ENCODE measurements around the gene ZFP2.
"Not testable (repeated sequence)": the region's sequence is repeated elsewhere in the genome, so short reads cannot be mapped to it uniquely, and the experiment has no call there.

The ZFP2 gene

DNA sequence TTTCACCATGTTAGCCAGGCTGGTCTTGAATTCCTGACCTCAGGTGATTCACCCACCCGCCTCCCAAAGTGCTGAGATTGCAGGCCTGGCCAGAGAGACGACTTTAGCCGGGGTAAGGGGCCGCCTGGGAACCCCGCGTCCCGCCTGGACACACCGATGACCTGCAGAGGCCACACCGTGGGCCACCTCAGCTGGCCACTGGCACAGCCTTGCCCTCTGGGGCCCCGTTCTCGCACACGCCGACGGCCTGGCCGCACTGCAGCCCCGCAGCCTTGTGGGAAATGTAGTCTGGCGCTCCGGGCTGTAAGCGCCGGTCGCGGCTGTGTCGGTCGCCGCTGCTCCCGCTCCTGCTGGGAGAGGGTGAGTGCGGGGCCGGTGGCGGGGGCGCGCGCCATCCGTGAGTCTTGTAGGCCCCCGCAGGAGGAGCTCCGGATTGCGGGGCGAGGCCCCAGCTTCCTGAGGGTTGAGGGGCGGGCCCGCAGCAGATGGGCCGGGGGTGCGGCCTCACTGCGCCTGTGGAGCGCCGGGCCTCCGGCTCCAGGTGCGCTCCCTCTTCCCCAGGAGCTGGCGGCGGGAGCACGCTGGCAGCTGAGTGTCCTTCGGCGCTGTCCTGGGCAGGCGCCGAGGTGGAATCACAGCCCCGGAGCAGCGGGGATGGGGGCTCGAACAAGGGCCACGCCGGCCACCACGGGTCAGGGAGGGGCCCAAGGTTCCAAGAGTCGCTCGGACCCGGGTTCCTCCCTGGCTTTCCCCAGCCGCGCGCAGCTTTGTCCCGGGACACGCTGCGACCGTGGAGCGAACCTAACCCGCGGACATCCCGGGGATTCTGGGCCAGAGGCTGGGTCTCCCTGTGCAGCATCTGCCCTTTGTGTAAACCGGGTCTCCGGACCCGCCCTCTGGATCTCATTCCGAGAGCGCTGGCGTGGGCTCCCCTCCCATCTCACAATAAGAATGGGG lies at the start of gene ZFP2:
Gene ZFP2 (plus strand): TSS at position 299 of the 957 bp plus-strand sequence. CDS start 35,401 bp downstream, outside the sequence.
- DNase-seq: no peak

DNA sequence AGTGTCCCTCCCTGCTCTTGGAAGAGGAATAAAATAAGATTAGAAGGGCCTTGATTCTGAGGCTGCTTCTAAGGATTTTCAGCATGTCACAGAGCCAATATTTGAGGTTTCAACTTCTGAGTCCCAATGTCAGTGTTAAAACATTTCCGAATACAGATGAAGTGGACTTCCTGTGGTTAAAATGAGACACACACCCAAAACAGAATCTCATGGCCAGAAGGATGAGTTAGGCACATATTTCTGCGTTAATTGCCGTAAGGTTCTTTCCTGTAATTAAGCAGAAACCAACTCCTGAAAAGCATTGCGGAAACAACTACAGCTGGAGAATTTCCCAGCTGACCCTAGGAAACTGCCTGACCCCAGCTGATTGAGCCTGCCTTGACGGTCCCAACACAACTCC lies 46.4 kb upstream of the ZFP2 start:
- no peak for DNase-seq

DNA sequence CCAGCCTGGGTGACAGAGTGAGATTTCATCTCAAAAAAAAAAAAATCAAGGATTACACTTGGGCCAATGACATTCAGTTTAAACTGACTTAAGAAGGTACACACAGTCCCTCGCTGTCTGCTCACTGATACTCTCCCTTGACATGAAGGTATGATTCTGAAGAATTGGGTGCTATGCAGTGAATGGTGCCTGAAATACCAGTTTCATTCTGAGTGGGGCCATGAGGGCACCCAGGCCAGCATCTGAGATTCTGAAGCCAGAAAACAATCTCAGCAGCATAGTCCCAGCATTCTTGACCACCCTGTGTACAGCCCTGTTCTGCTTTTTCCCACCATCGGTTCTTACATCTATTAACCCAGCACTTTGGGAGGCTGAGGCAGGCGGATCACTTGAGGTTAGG lies 43.8 kb upstream of the ZFP2 start:
- DNase-seq: no peak

DNA sequence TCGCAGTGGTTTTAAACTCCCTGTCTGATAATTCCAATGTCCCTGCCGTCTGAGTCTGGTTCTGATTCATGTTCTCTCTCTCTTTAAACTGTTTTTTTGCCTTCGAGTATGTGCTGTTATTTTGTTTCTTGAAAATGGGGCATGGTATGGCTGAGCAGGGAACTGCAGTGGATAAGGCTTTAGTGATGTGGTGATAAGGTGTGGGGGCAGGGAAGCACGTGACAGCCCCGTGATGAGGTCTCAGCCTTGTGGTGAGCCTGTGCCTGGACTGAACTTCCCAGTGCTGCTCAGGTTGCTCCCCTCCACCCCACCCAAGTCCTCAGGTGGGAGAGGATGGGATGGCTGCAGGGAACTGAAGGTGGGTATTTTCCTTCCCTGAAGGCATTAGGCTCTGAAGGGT lies 41.4 kb upstream of the ZFP2 start:
- DNase-seq: no peak

- DNase-seq: peak; percentile 91
These were observed 35.8 kb upstream of the ZFP2 start, which contains the start of gene ZNF354B for GRCh38 chr5:178859625-178860521. TSS of gene ZNF354B (plus strand) at chr5:178859953. CDS start at chr5:178861048, 1,095 bp downstream.

DNA sequence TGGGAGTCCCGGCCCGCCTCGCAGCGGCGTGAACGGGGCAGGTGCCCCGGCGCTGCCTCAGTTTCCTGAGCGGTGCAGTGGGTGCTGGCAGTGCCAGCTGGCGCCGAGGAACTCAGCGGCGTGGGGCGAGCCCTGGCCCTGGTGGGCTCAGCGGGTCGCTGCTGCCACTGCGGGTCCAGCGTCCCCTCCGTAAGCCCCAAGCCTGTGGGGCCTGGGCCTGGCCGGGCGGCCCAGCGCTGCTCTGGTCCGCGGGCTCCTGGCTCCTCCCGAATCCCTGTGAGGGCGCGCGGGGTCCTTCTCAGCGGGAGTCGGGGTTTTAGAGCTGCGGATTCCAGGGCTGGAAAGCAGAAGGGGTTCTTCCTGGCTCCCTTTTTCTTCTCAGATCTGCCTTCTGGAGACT lies 35.1 kb upstream of the ZFP2 start:
- DNase-seq: not testable (repeated sequence)

- no peak for DNase-seq
These were observed 34.1 kb upstream of the ZFP2 start for GRCh38 chr5:178861627-178862026.

DNA sequence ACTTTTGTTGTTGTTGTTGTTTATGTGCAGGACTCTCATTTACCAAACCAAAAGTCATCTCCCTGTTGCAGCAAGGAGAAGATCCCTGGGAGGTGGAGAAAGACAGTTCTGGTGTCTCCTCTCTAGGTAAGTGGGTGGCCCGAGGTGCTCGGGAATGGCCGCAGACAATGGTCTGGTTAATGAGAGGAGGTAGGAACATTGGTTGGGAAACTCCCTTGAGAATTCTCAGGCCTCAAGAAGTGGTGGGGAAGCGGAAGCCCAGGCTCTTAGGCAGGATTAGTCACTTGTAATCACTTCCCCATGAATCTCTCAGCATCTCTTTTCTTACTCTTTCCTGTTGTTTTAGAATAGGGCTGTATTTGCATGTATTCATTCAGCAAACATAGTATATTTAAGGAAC lies 28.8 kb upstream of the ZFP2 start:
- DNase-seq: no peak

DNA sequence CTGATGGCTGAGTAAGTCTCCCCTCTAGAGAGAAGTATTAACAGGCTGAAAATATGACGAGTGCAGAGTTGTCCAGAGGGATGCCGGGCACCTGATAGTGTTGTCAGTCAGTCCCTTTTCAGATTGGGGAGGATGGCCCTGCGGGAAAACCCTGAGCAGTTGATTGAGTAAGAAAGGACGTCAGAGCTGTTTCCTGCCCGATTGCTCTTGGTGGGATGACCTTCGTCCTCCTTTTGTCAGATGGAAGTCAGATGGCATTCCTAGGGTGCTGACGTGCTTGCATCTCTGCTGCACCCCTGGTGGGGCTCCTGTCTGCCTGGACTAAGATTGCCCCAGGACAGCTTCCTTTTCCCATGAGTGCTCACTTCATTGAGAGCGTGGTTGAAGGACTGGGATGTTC lies 26.1 kb upstream of the ZFP2 start:
- no peak for DNase-seq

DNA sequence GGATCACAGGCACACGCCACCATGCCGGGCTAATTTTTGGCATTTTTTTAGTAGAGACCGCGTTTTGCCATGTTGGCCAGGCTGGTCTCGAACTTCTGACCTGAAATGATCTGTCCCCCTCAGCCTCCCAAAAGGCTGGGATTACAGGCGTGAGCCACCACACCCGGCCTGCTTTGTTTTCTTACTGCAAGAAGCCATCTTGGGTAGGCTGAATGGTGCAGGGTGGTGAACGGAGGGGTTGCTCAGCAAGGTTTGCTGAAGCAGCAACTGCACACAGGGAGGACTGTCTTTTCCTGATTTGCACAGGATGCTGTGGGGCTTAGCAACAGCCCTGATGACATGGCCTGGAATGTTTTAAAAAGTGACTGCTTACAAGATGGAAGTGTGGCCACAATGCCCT lies 25.3 kb upstream of the ZFP2 start:
- DNase-seq: no peak

DNA sequence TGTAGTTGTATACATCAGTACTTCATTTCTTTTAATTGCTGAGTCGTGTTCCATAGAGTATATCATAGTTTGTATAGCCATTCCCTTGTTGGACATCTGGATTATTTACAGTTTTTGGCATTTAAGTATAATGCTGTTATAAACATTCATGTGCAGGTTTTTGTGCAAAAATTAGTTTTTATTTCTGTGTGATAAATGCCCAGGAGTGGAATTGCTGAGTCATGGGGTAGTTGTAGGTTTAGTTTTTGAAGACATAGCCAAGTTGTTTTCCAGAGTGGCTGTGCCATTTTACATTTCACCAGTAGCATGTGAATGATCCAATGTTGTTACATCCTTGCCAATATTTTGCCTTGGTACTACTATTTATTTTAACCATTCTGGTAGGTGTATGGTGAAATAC lies 23.4 kb upstream of the ZFP2 start:
- DNase-seq: no peak

- not testable (repeated sequence) for DNase-seq
These were observed 12.5 kb upstream of the ZFP2 start for GRCh38 chr5:178883115-178883694.

GRCh38 chr5:178883815-178884430 lies 11.8 kb upstream of the ZFP2 start:
- no peak for DNase-seq

- DNase-seq: no peak
These were observed 3.6 kb downstream of the ZFP2 start for GRCh38 chr5:178899289-178899688.

GRCh38 chr5:178902849-178903248 lies 7.1 kb downstream of the ZFP2 start:
- no peak for DNase-seq

DNA sequence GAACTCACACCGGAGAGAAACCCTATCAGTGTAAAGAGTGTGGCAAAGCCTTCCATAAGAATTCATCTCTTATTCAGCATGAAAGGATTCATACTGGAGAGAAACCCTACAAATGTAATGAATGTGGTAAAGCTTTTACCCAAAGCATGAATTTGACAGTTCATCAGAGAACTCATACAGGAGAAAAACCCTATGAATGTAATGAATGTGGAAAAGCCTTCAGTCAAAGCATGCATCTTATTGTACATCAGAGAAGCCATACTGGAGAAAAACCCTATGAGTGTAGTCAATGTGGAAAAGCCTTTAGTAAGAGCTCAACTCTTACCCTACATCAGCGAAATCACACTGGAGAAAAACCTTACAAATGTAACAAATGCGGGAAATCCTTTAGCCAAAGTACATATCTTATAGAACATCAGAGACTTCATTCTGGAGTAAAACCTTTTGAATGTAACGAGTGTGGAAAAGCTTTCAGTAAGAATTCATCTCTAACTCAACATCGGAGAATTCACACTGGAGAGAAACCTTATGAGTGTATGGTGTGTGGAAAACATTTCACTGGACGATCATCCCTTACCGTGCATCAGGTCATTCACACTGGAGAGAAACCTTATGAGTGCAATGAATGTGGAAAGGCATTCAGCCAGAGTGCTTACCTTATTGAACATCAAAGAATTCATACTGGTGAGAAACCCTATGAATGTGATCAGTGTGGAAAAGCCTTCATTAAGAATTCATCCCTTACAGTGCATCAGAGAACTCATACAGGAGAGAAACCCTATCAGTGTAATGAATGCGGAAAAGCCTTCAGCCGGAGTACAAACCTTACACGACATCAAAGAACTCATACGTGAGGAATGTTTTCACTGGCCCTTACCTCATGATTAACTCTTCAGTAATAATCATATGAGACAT lies 36.4 kb downstream of the ZFP2 start:
- DNase-seq: no peak

- no peak for DNase-seq
These were observed 45.1 kb downstream of the ZFP2 start, which contains the start of gene ZNF454 for GRCh38 chr5:178940569-178941360. TSS of gene ZNF454 (plus strand) at chr5:178941198. CDS start at chr5:178942792, 1,594 bp downstream.

- DNase-seq: no peak
These were observed 45.6 kb downstream of the ZFP2 start for GRCh38 chr5:178941361-178941760.

DNA sequence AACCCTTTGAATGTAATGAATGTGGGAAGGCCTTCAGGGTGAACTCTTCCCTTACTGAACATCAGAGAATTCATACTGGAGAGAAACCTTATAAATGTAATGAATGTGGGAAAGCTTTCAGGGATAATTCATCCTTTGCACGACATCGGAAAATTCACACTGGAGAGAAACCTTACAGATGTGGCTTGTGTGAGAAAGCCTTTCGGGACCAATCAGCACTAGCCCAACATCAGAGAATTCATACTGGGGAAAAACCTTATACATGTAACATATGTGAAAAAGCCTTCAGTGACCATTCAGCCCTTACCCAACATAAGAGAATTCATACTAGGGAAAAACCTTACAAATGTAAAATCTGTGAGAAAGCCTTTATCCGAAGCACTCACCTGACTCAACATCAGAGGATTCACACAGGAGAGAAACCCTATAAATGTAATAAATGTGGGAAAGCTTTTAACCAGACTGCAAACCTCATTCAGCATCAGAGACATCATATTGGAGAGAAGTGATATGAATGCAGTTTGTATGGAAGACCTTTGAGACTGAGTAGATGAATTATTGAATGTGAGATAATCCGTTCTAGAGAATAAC lies 69.8 kb downstream of the ZFP2 start:
- DNase-seq: no peak

DNA sequence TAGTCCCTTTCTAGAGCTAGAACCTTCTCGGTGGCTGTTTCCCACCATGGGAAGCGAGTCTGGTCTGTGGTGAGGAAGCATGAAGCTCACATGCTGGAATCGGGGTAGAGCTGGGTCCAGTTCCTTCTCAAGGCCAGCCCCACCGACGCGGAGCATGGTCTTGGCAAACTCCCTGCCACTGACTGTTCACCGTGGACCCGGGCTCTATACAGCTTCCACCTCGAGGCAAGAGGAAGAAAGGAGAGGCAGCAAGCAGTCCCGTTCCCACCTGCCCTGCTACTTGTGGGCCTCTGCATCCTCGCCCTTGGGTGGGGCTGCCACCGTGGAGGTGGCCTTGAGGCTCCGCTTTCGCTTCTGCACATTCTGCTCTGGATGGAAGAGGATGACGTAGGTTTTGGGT lies 85.7 kb downstream of the ZFP2 start:
- DNase-seq: no peak

Measured in CD4-positive, alpha-beta T cell treated with Interleukin-4 for 4 hours (primary cell).